ENCODE data around the gene PDE6G. TPM values are rescaled to one million over a fixed set of nuclear protein-coding genes. Genes with fewer than 3 reads are reported as not detected.

Gene PDE6G
- total and polyA plus RNA-seq, 9 donors, result 0.22 to 1.3 (median 0.39) TPM; not detected in 6

- intact Hi-C loops (cut with DNase I), result no loop called here
- H3K4me3 ChIP-seq, result no peak overlapping the region
- peaks cover 14% of the 10 kb centered on the region for H3K27me3 ChIP-seq
- WGBS, 3 donors, result 18 to 28% (median 25%) methylated on average over 19 to 21 of the region's 21 CpGs
- no peak for DNase-seq
- no peak for TF ChIP-seq EP300 (IDR thresholded peaks at IDR 0.05)
- no peak for TF ChIP-seq POLR2A (IDR thresholded peaks at IDR 0.05)
- TF ChIP-seq CTCF (IDR thresholded peaks at IDR 0.05), result no peak
- H3K36me3 ChIP-seq, result no peaks in the 10 kb centered on the region
- peaks cover 0 to 10% of the 10 kb centered on the region in 2 donors for H3K9me3 ChIP-seq
- no peaks in the 10 kb centered on the region for H3K4me1 ChIP-seq (ENCODE audit: insufficient read depth)
- H3K27ac ChIP-seq, result no peak overlapping the region
Measured at GRCh38 chr17:81647640-81648012, 8.7 kb downstream of the PDE6G start.

DNA sequence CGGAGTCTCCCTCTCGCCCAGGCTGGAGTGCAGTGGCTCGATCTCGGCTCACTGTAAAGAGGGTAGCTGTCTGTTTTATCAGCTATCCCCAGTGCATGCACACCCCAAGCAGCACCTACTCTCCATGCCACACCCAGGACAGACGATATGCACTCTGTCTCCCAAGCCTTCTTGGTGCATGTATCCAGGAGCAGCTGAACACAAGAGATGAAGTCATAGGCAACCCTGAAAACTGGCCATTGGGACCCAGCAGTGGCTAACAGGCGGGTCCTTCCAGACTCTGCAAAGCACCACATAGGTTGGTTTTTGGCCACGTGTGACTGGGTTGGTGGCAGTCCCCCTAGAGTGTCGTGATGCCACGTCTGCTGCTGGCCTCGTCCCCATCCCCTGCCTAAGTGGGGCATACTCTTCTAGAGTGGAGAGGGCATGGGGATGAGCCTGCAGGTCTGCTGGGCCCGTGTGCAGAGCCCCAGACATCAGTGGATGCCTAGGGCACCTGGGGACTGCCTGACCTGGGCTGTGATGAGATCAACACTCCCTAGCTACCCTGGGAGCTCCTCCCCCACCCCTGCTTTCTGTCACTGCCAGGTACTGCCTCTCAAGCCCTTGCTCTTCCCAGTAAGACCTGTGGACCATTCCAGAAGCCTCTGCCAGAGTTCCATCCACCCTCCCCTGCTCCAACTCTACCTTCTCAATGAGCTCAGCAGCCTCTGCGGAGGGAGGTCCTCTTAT, 9.3 kb downstream of the PDE6G start:
- intact Hi-C loops (cut with DNase I), result no loop called here
- DNase-seq, result no peak
- peaks cover 0 to 10% of the 10 kb centered on the region in 2 donors for H3K9me3 ChIP-seq
- no peaks in the 10 kb centered on the region for H3K4me1 ChIP-seq (ENCODE audit: insufficient read depth)
- no peak overlapping the region for H3K27ac ChIP-seq
- TF ChIP-seq POLR2A (IDR thresholded peaks at IDR 0.05), result no peak
- no peak for TF ChIP-seq EP300 (IDR thresholded peaks at IDR 0.05)
- TF ChIP-seq CTCF (IDR thresholded peaks at IDR 0.05), result no peak
- H3K36me3 ChIP-seq, result no peaks in the 10 kb centered on the region
- 52 to 70% (median 58%) methylated on average over 12 of the region's 12 CpGs for WGBS, 3 donors
- H3K4me3 ChIP-seq, result no peak overlapping the region
- H3K27me3 ChIP-seq, result peaks cover 14% of the 10 kb centered on the region

- Histone ChIP-seq H3K27ac (no peak overlapping the region), H3K9me3 (peaks cover 0 to 10% of the 10 kb centered on the region in 2 donors), H3K4me1 (ENCODE audit: insufficient read depth) (no peaks in the 10 kb centered on the region), H3K36me3 (no peaks in the 10 kb centered on the region), H3K4me3 (no peak overlapping the region), H3K27me3 (peaks cover 14% of the 10 kb centered on the region)
- TF ChIP-seq POLR2A (IDR thresholded peaks at IDR 0.05) (no peak), EP300 (IDR thresholded peaks at IDR 0.05) (no peak), CTCF (IDR thresholded peaks at IDR 0.05) (no peak)
- WGBS, 3 donors, result 85 to 87% (median 86%) methylated on average over 25 to 29 of the region's 29 CpGs
- intact Hi-C loops (cut with DNase I), result no loop called here
- DNase-seq, result no peak
Measured at GRCh38 chr17:81644976-81645952, 11.1 kb downstream of the PDE6G start.

DNA sequence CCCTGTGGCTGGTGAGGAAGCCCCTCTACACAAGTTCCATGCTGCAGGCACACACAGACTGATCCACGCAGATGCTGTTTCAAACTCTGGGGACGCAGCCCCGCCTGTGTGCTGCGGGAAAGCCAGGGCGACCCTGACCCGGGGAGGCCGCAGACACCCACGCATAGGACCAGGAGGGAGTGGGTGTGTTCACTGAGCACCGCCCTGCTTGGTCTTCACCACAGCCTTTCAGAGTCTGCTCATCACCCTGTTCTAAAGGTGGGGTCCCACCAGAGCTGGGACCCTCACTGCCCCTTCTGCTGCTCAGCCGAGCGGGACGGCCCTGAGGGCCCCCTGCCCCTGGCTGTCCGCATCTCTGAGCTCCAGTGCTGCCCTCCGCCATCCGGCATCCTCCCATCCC, 11.8 kb downstream of the PDE6G start:
- WGBS, 3 donors, result 44 to 76% (median 63%) methylated on average over 14 to 15 of the region's 15 CpGs
- Histone ChIP-seq H3K4me3 (no peak overlapping the region), H3K27ac (no peak overlapping the region), H3K9me3 (peaks cover 0 to 10% of the 10 kb centered on the region in 2 donors), H3K27me3 (peaks cover 9% of the 10 kb centered on the region), H3K4me1 (ENCODE audit: insufficient read depth) (no peaks in the 10 kb centered on the region), H3K36me3 (no peaks in the 10 kb centered on the region)
- no peak for DNase-seq
- intact Hi-C loops (cut with DNase I), result no loop called here
- TF ChIP-seq POLR2A (IDR thresholded peaks at IDR 0.05) (no peak), CTCF (IDR thresholded peaks at IDR 0.05) (no peak), EP300 (IDR thresholded peaks at IDR 0.05) (no peak)
